ENCODE data around the gene TDRD6.

DNA sequence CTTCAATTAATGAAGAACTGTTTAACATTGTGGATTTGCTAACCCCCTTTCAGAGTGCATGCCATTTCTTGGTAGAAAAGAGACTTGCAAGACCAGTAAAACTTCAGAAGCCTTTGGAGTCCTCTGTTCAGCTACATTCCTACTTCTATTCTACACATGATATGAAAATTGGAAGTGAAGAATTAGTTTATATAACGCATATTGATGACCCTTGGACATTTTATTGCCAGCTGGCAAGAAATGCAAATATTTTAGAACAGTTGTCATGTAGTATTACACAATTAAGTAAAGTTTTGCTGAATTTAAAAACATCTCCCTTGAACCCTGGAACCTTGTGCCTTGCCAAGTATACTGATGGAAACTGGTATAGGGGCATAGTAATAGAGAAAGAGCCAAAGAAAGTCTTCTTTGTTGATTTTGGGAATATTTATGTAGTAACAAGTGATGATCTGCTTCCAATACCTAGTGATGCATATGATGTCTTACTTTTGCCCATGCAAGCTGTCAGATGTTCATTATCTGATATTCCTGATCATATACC lies 3.3 kb downstream of the TDRD6 start:
- TF ChIP-seq, protein P1, sequence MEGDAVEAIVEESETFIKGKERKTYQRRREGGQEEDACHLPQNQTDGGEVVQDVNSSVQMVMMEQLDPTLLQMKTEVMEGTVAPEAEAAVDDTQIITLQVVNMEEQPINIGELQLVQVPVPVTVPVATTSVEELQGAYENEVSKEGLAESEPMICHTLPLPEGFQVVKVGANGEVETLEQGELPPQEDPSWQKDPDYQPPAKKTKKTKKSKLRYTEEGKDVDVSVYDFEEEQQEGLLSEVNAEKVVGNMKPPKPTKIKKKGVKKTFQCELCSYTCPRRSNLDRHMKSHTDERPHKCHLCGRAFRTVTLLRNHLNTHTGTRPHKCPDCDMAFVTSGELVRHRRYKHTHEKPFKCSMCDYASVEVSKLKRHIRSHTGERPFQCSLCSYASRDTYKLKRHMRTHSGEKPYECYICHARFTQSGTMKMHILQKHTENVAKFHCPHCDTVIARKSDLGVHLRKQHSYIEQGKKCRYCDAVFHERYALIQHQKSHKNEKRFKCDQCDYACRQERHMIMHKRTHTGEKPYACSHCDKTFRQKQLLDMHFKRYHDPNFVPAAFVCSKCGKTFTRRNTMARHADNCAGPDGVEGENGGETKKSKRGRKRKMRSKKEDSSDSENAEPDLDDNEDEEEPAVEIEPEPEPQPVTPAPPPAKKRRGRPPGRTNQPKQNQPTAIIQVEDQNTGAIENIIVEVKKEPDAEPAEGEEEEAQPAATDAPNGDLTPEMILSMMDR (IDR thresholded peaks at IDR 0.05), result no peak
- TF ChIP-seq POLR2A (IDR thresholded peaks at IDR 0.05) (no peak), POLR2AphosphoS5 (IDR thresholded peaks at IDR 0.05) (no peak)
